ENCODE measurements around the gene ZC3HAV1.
"Not testable (repeated sequence)": the region's sequence is repeated elsewhere in the genome, so short reads cannot be mapped to it uniquely, and the experiment has no call there.

Gene ZC3HAV1

GRCh38 chr7:139078911-139079310 is 30.6 kb downstream of the ZC3HAV1 start:
- Histone ChIP-seq H3K4me3 (ENCODE audit: low read depth, low read length) (no peak overlapping the region), H3K27ac (ENCODE audit: extremely low read depth, low read depth, low read length) (no peak overlapping the region), H3K4me1 (ENCODE audit: control insufficient read depth, insufficient read depth, low read length) (no peaks in the 10 kb centered on the region), H3K9me3 (ENCODE audit: control insufficient read depth, insufficient read depth, low read depth, low read length) (no peaks in the 10 kb centered on the region), H3K36me3 (ENCODE audit: control insufficient read depth in 2 of 2, insufficient read depth in 1 of 2, low read length in 2 of 2) (peaks cover 3 to 89% of the 10 kb centered on the region in 2 experiments)
- CTCF ChIA-PET = interaction anchor here (0.6 to 0.7 kb wide), 3 partner anchors 14 to 1173 kb away, joined by 3 to 4 read pairs (median 3); no protein-coding TSS in a partner anchor
- POLR2A ChIA-PET = no interaction called here
- TF ChIP-seq ZNF521 (tag by site-specific recombination; IDR thresholded peaks at IDR 0.05) (no peak), KLF9 (tag by site-specific recombination; IDR thresholded peaks at IDR 0.05; ENCODE audit: low read depth) (no peak), ZNF585B (tag by site-specific recombination; IDR thresholded peaks at IDR 0.05) (no peak), ZFP69B (tag by site-specific recombination; IDR thresholded peaks at IDR 0.05) (no peak), ZNF37A (tag by site-specific recombination; IDR thresholded peaks at IDR 0.05) (no peak), ZNF155 (tag by site-specific recombination; IDR thresholded peaks at IDR 0.05) (no peak), PRDM1 (tag by site-specific recombination; IDR thresholded peaks at IDR 0.05) (no peak), ZNF112 (tag by site-specific recombination; IDR thresholded peaks at IDR 0.05) (no peak), ZNF747 (tag by site-specific recombination; IDR thresholded peaks at IDR 0.05) (no peak), ZNF211 (tag by site-specific recombination; IDR thresholded peaks at IDR 0.05; ENCODE audit: low read depth) (no peak)

- Histone ChIP-seq H3K4me3 (ENCODE audit: low read depth, low read length) (no peak overlapping the region), H3K9me3 (ENCODE audit: control insufficient read depth, insufficient read depth, low read depth, low read length) (no peaks in the 10 kb centered on the region), H3K4me1 (ENCODE audit: control insufficient read depth, insufficient read depth, low read length) (no peaks in the 10 kb centered on the region), H3K36me3 (ENCODE audit: control insufficient read depth in 2 of 2, insufficient read depth in 1 of 2, low read length in 2 of 2) (peaks cover 2 to 89% of the 10 kb centered on the region in 2 experiments), H3K27ac (ENCODE audit: extremely low read depth, low read depth, low read length) (no peak overlapping the region)
- TF ChIP-seq ZNF600 (tag by site-specific recombination; IDR thresholded peaks at IDR 0.05) (no peak), ZNF174 (tag by site-specific recombination; IDR thresholded peaks at IDR 0.05) (no peak), ZNF221 (tag by site-specific recombination; IDR thresholded peaks at IDR 0.05; ENCODE audit: borderline replicate concordance) (no peak), ZNF629 (tag by site-specific recombination; IDR thresholded peaks at IDR 0.05) (no peak), ZNF692 (tag by site-specific recombination; IDR thresholded peaks at IDR 0.05) (no peak), EGR2 (tag by site-specific recombination; IDR thresholded peaks at IDR 0.05; ENCODE audit: low read depth) (no peak), ZNF202 (tag by site-specific recombination; IDR thresholded peaks at IDR 0.05; ENCODE audit: borderline replicate concordance) (no peak), ATF2 (tag by site-specific recombination; IDR thresholded peaks at IDR 0.05; ENCODE audit: low read depth) (no peak), ZSCAN18 (tag by site-specific recombination; IDR thresholded peaks at IDR 0.05) (no peak), ZFP41 (tag by site-specific recombination; IDR thresholded peaks at IDR 0.05; ENCODE audit: borderline replicate concordance) (no peak), ZNF157 (tag by site-specific recombination; IDR thresholded peaks at IDR 0.05) (no peak), ZBTB48 (tag by site-specific recombination; IDR thresholded peaks at IDR 0.05) (no peak), ZNF433 (tag by site-specific recombination; IDR thresholded peaks at IDR 0.05; ENCODE audit: low read depth) (no peak), ZNF501 (tag by site-specific recombination; IDR thresholded peaks at IDR 0.05) (no peak)
- POLR2A ChIA-PET = no interaction called here
- CTCF ChIA-PET = interaction anchor here (0.7 kb wide), 2 partner anchors 14 to 921 kb away, joined by 3 to 4 read pairs; no protein-coding TSS in a partner anchor
Measured at GRCh38 chr7:139078399-139078798, 31.1 kb downstream of the ZC3HAV1 start.

GRCh38 chr7:139077706-139078105 is 31.8 kb downstream of the ZC3HAV1 start:
- peaks cover 0 to 87% of the 10 kb centered on the region in 2 experiments for H3K36me3 ChIP-seq (ENCODE audit: control insufficient read depth in 2 of 2, insufficient read depth in 1 of 2, low read length in 2 of 2)
- POLR2A ChIA-PET = not testable (repeated sequence)
- CTCF ChIA-PET = interaction anchor here (0.6 kb wide), 1 partner anchor 183 kb away, joined by 4 read pairs; no protein-coding TSS in a partner anchor

More at GRCh38 chr7:139077706-139078105, 31.8 kb downstream of the ZC3HAV1 start:
- not testable (repeated sequence) for H3K4me3 ChIP-seq (ENCODE audit: low read depth, low read length); H3K27ac ChIP-seq (ENCODE audit: extremely low read depth, low read depth, low read length); H3K9me3 ChIP-seq (ENCODE audit: control insufficient read depth, insufficient read depth, low read depth, low read length); H3K4me1 ChIP-seq (ENCODE audit: control insufficient read depth, insufficient read depth, low read length)

Measured in HEK293 (cell line).